Measurements from ENCODE around the gene MAP3K5. TPM values are rescaled to one million over a fixed set of nuclear protein-coding genes. Genes with fewer than 3 reads are reported as not detected.
A peak's percentile ranks its signal among the peaks of the same experiment; 100 is the strongest.

Gene MAP3K5
- polyA plus RNA-seq, 3 donors = 9.6 to 12.0 (median 11.1) TPM

DNA sequence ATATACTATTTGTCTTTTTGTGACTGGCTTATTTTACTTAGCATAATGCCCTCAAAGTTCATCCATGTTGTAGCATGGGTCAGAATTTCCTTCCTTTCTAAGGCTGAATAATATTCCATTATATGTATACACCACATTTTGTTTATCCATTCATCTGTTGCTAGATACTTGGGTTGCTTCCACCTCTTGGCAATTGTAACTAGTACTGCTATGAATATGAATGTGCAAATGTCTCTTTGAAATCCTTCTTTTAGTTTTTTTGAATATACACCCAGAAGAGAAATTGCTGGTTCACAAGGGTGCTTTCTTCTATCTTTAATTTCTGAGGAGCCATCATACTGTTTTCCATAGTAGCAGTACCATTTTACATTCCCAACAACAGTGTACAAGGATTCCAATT, 220.8 kb downstream of the MAP3K5 start:
- Histone ChIP-seq H3K36me3 (replicated peaks in 1 of 2; ENCODE audit: control insufficient read depth in 1 of 2, insufficient read depth in 2 of 2, low read length in 2 of 2) (peaks cover 49 to 96% of the 10 kb centered on the region in 2 donors), H2AFZ (ENCODE audit: insufficient read depth, low read depth, low read length, poor library complexity, severe bottlenecking) (no peak overlapping the region), H3K4me3 (replicated peaks in 1 of 3; ENCODE audit: low read depth in 2 of 3, low read length in 3 of 3) (no peak overlapping the region), H3K9me3 (replicated peaks in 1 of 2; ENCODE audit: control insufficient read depth in 1 of 2, insufficient read depth in 1 of 2, low read length in 2 of 2) (peaks cover 8 to 14% of the 10 kb centered on the region in 2 donors), H3K9ac (ENCODE audit: insufficient read depth, low read length, poor library complexity, severe bottlenecking) (no peak overlapping the region), H3K4me1 (ENCODE audit: control insufficient read depth in 1 of 2, insufficient read depth in 2 of 2, low read length in 2 of 2) (peaks cover 0 to under 1% of the 10 kb centered on the region in 2 donors), H3K4me2 (replicated peaks; ENCODE audit: extremely low read depth, low read length, poor library complexity, severe bottlenecking) (no peak overlapping the region), H4K20me1 (ENCODE audit: insufficient read depth, low read length) (peaks cover 3% of the 10 kb centered on the region), H3K79me2 (ENCODE audit: insufficient read depth, low read length) (no peaks in the 10 kb centered on the region), H3K27ac (ENCODE audit: low read depth in 1 of 2, low read length in 2 of 2) (no peak overlapping the region), H3K27me3 (ENCODE audit: control insufficient read depth in 2 of 2, insufficient read depth in 2 of 2, low read length in 2 of 2) (no peaks in the 10 kb centered on the region)
- Mint-ChIP-seq H3K36me3 (peaks cover 75 to 92% of the 10 kb centered on the region in 2 donors), H3K9me3 (peaks cover 2 to 21% (median 17%) of the 10 kb centered on the region in 7 donors), H3K4me3 (no peak overlapping the region), H3K27me3 (ENCODE audit: low read depth in 3 of 3) (no peaks in the 10 kb centered on the region), H3K27ac (no peak overlapping the region), H3K4me1 (no peaks in the 10 kb centered on the region)
- DNase-seq = no peak
- TF ChIP-seq, protein P1, sequence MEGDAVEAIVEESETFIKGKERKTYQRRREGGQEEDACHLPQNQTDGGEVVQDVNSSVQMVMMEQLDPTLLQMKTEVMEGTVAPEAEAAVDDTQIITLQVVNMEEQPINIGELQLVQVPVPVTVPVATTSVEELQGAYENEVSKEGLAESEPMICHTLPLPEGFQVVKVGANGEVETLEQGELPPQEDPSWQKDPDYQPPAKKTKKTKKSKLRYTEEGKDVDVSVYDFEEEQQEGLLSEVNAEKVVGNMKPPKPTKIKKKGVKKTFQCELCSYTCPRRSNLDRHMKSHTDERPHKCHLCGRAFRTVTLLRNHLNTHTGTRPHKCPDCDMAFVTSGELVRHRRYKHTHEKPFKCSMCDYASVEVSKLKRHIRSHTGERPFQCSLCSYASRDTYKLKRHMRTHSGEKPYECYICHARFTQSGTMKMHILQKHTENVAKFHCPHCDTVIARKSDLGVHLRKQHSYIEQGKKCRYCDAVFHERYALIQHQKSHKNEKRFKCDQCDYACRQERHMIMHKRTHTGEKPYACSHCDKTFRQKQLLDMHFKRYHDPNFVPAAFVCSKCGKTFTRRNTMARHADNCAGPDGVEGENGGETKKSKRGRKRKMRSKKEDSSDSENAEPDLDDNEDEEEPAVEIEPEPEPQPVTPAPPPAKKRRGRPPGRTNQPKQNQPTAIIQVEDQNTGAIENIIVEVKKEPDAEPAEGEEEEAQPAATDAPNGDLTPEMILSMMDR (IDR thresholded peaks at IDR 0.05) = no peak
- intact Hi-C loops (cut with micrococcal nuclease) = no loop called here

DNA sequence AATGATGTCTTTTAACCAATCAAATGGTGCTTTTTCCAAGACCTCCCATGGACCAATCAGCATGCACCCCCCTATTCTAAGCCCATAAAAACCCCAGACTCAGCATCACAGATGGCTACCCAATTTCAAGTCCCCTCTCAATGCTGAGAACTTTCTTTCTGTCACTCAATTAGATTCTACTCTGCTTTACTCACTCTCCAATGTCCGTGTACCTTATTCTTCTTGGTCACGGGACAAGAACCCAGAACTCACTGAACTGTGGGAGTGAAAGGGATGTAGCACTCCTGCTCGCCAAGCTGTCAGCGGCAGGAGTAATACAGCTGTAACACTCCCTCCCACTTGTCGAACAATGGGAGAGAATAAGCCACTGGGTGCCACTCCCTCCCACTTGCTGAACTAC, 221.2 kb downstream of the MAP3K5 start:
- peaks cover 4% of the 10 kb centered on the region for H3K4me1 Mint-ChIP-seq
- Histone ChIP-seq H3K27me3 (ENCODE audit: control insufficient read depth in 2 of 2, insufficient read depth in 2 of 2, low read length in 2 of 2) (no peaks in the 10 kb centered on the region), H3K9ac (ENCODE audit: insufficient read depth, low read length, poor library complexity, severe bottlenecking) (no peak overlapping the region), H3K4me2 (replicated peaks; ENCODE audit: extremely low read depth, low read length, poor library complexity, severe bottlenecking) (no peak overlapping the region), H3K36me3 (replicated peaks in 1 of 2; ENCODE audit: control insufficient read depth in 1 of 2, insufficient read depth in 2 of 2, low read length in 2 of 2) (peaks cover 48 to 96% of the 10 kb centered on the region in 2 donors), H3K4me3 (replicated peaks in 1 of 3; ENCODE audit: low read depth in 2 of 3, low read length in 3 of 3) (no peak overlapping the region), H4K20me1 (ENCODE audit: insufficient read depth, low read length) (peaks cover 3% of the 10 kb centered on the region), H3K9me3 (replicated peaks in 1 of 2; ENCODE audit: control insufficient read depth in 1 of 2, insufficient read depth in 1 of 2, low read length in 2 of 2) (peaks cover 8 to 14% of the 10 kb centered on the region in 2 donors), H2AFZ (ENCODE audit: insufficient read depth, low read depth, low read length, poor library complexity, severe bottlenecking) (no peak overlapping the region), H3K27ac (ENCODE audit: low read depth in 1 of 2, low read length in 2 of 2) (no peak overlapping the region), H3K4me1 (ENCODE audit: control insufficient read depth in 1 of 2, insufficient read depth in 2 of 2, low read length in 2 of 2) (peaks cover 3 to 5% of the 10 kb centered on the region in 2 donors), H3K79me2 (ENCODE audit: insufficient read depth, low read length) (no peaks in the 10 kb centered on the region)
- H3K27me3 Mint-ChIP-seq (ENCODE audit: low read depth in 3 of 3) = no peaks in the 10 kb centered on the region
- H3K36me3 Mint-ChIP-seq = peaks cover 72 to 91% of the 10 kb centered on the region in 2 donors
- intact Hi-C loops (cut with micrococcal nuclease) = no loop called here
- TF ChIP-seq, protein P1 (IDR thresholded peaks at IDR 0.05) = no peak
- peak overlapping the region in 1 of 7 donors; percentile 14 for H3K27ac Mint-ChIP-seq
- H3K4me3 Mint-ChIP-seq = no peak overlapping the region
- no CpG with 5 or more reads among the region's 5 CpGs for WGBS (ENCODE audit: insufficient coverage)
- no peak for DNase-seq
- peaks cover 2 to 21% (median 17%) of the 10 kb centered on the region in 7 donors for H3K9me3 Mint-ChIP-seq

Data from CD14-positive monocyte (primary cell).